Testis (tissue), 3 donors: ENCODE measurements around the gene ZNF804A. TPM values are rescaled to one million over a fixed set of nuclear protein-coding genes. Genes with fewer than 3 reads are reported as not detected.

Experiments used
- DNase-seq: peaks from one replicate; pipeline ENCODE4 v3.0.0-alpha.2; 2019
- H3K27ac ChIP-seq, 2 donors: fragments of 200-600 bp; sonication (generic); one replicate each; pipeline ENCODE4 v1.5.1; 2019
- H3K27me3 ChIP-seq: fragments of 200-600 bp; sonication (generic); one replicate; pipeline ENCODE4 v1.5.1; 2019
- H3K36me3 ChIP-seq: fragments of 200-600 bp; sonication (generic); one replicate; pipeline ENCODE4 v1.5.1; 2017; ENCODE audit warnings: low read depth; ENCODE audit errors: missing control alignments
- H3K4me1 ChIP-seq: fragments of 200-600 bp; sonication (generic); one replicate; pipeline ENCODE4 v1.5.1; 2019
- H3K4me3 ChIP-seq, 2 donors: fragments of 200-600 bp; sonication (generic); one replicate each; pipeline ENCODE4 v1.5.1; 2017 to 2019
- H3K9me3 ChIP-seq: fragments of 200-600 bp; sonication (generic); one replicate; pipeline ENCODE4 v1.5.1; 2017
- CTCF ChIP-seq, 3 experiments: fragments of 450-650 bp in 2 of 3; fragments of 200-600 bp in 1 of 3; sonication (generic) in 1 of 3; IDR thresholded peaks; one replicate each; pipeline ENCODE4 v1.5.1; 2016 to 2019; ENCODE audit warnings: antibody characterized with exemption in 3 of 3, mild to moderate bottlenecking in 2 of 3, moderate library complexity in 1 of 3
- POLR2A ChIP-seq: fragments of 450-650 bp; IDR thresholded peaks from one replicate; pipeline ENCODE4 v1.6.1; 2017; ENCODE audit warnings: antibody characterized with exemption, mild to moderate bottlenecking, moderate library complexity
- WGBS, 2 donors: methylation state at CpG; one replicate each; pipeline ENCODE4 v1.1.5; 2018; 5-methylcytosine and 5-hydroxymethylcytosine counted together
- intact Hi-C: fragments of 100-400 bp; cut with DNase I; formaldehyde crosslinking; loops from one replicate; pipeline ENCODE4 v1.15.1; 2023; ENCODE audit warnings: low total_unique reads
- polyA plus RNA-seq: library from polyadenylated mRNA; stranded (reverse); fragments of 350-450 nt; fragmentation: Illumina TruSeq; extraction: RNeasy Lipid Tissue Mini Kit (QIAGEN cat#74804); gene quantifications from one replicate; pipeline ENCODE4 v1.2.3, GENCODE V29; 2014; ENCODE audit warnings: low read depth, low replicate concordance; ENCODE audit not compliant: insufficient read depth
- total RNA-seq, 2 donors: library from RNA; depleted of rRNA; stranded (reverse); fragments of >200 nt; gene quantifications; one replicate each; pipeline ENCODE4 v1.2.3, GENCODE V29; 2016

ZNF804A gene
- total and polyA plus RNA-seq, 3 donors from 2014 or later, result 0.50 to 0.63 TPM; not detected in 1

- no peaks in the 10 kb centered on the region for H3K27me3 ChIP-seq
- no peaks in the 10 kb centered on the region for H3K36me3 ChIP-seq
- WGBS, 2 donors, result 47 to 64% methylated on average over 2 of the region's 2 CpGs
- H3K27ac ChIP-seq, result no peak overlapping the region
- DNase-seq, result no peak
- TF ChIP-seq CTCF (IDR thresholded peaks at IDR 0.05), result no peak
- TF ChIP-seq POLR2A, result no peak
- intact Hi-C loops, result no loop called here
- H3K9me3 ChIP-seq, result no peaks in the 10 kb centered on the region
- H3K4me1 ChIP-seq, result no peaks in the 10 kb centered on the region
- no peak overlapping the region for H3K4me3 ChIP-seq
These were observed 323.3 kb downstream of the ZNF804A start for GRCh38 chr2:184921676-184922075.

- no peaks in the 10 kb centered on the region for H3K27me3 ChIP-seq
- TF ChIP-seq POLR2A (no peak), CTCF (IDR thresholded peaks at IDR 0.05) (no peak)
- no peaks in the 10 kb centered on the region for H3K4me1 ChIP-seq
- H3K9me3 ChIP-seq, result no peaks in the 10 kb centered on the region
- no peak for DNase-seq
- no peak overlapping the region for H3K4me3 ChIP-seq
- H3K36me3 ChIP-seq, result no peaks in the 10 kb centered on the region
- no peak overlapping the region for H3K27ac ChIP-seq
- WGBS, 2 donors, result 75 to 76% methylated on average over 1 of the region's 1 CpG
- intact Hi-C loops, result no loop called here
These were observed 325.4 kb downstream of the ZNF804A start for GRCh38 chr2:184923751-184924150.

- Histone ChIP-seq H3K4me1 (no peaks in the 10 kb centered on the region), H3K27me3 (no peaks in the 10 kb centered on the region), H3K4me3 (no peak overlapping the region), H3K9me3 (no peaks in the 10 kb centered on the region), H3K36me3 (no peaks in the 10 kb centered on the region), H3K27ac (no peak overlapping the region)
- intact Hi-C loops, result no loop called here
- TF ChIP-seq CTCF (IDR thresholded peaks at IDR 0.05) (no peak), POLR2A (no peak)
- 88 to 95% methylated on average over 2 of the region's 2 CpGs for WGBS, 2 donors
- DNase-seq, result no peak
These were observed 328.7 kb downstream of the ZNF804A start for GRCh38 chr2:184927040-184927439.

GRCh38 chr2:184936761-184937160 is 338.4 kb downstream of the ZNF804A start:
- Histone ChIP-seq H3K9me3 (no peaks in the 10 kb centered on the region), H3K27ac (no peak overlapping the region), H3K4me1 (no peaks in the 10 kb centered on the region), H3K4me3 (no peak overlapping the region), H3K27me3 (no peaks in the 10 kb centered on the region), H3K36me3 (no peaks in the 10 kb centered on the region)
- no peak for DNase-seq
- intact Hi-C loops, result no loop called here
- TF ChIP-seq POLR2A (no peak), CTCF (IDR thresholded peaks at IDR 0.05) (no peak)

- Histone ChIP-seq H3K36me3 (no peaks in the 10 kb centered on the region), H3K4me3 (no peak overlapping the region), H3K27me3 (no peaks in the 10 kb centered on the region), H3K9me3 (no peaks in the 10 kb centered on the region), H3K4me1 (no peaks in the 10 kb centered on the region), H3K27ac (no peak overlapping the region)
- TF ChIP-seq POLR2A (no peak), CTCF (IDR thresholded peaks at IDR 0.05) (no peak)
- 59 to 72% methylated on average over 5 of the region's 5 CpGs for WGBS, 2 donors
- no peak for DNase-seq
- intact Hi-C loops, result no loop called here
These were observed 340.1 kb downstream of the ZNF804A start for GRCh38 chr2:184938221-184938985.
